PC-3 (cell line): Measurements from ENCODE around the gene TGM3.

ENCODE experiments used
- EZH2 ChIP-seq: fragments of 300-600 bp; sonication (generic); IDR thresholded peaks from one replicate; pipeline ENCODE4 v1.6.1; 2017; ENCODE audit warnings: antibody characterized with exemption, mild to moderate bottlenecking, low read length; ENCODE audit not compliant: unreplicated experiment
- EZH2phosphoT487 ChIP-seq: fragments of 300-600 bp; sonication (generic); IDR thresholded peaks from 2 replicates; pipeline ENCODE4 v1.6.1; 2018; ENCODE audit warnings: mild to moderate bottlenecking, antibody characterized with exemption, low read length, borderline replicate concordance
- TF ChIP-seq, protein P1 (sequence below): fragments of 300-600 bp; sonication (generic); conservative IDR thresholded peaks from 2 replicates; pipeline ENCODE4 v1.5.1; 2017; ENCODE audit warnings: antibody characterized with exemption, low read depth, mild to moderate bottlenecking, low read length

DNA sequence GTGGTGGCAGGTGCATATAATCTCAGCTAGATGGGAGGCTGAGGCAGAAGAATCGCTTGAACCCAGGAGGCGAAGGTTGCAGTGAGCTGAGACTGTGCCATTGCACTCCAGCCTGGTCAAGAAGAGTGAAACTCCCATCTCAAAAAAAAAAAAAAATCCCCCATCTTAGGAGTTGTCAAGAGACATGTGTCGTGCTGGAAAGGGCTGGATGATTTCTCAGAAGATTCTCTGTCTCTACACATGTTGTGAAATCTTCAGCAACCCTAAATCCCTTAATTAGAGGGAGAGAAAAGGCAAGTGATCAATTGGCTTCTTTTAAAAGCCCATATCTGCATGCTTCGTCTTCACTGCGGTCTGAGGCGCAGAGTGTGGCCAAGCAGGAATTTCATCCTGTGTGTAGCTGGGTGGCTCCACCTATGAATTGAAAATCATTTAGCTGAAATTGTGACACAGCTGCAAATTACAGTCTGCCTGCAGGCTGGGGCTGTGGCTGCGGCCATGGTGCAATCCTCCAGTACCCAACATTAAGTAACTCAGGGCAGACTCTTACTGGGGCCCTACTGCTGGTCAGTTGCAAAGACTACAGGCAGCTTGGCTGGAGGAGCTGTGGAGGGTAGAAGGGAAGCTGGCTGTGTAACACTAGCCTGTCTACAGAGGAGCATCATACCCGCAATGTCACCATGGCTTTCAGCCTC lies 3.2 kb upstream of the TGM3 start:
- TF ChIP-seq, protein P1, sequence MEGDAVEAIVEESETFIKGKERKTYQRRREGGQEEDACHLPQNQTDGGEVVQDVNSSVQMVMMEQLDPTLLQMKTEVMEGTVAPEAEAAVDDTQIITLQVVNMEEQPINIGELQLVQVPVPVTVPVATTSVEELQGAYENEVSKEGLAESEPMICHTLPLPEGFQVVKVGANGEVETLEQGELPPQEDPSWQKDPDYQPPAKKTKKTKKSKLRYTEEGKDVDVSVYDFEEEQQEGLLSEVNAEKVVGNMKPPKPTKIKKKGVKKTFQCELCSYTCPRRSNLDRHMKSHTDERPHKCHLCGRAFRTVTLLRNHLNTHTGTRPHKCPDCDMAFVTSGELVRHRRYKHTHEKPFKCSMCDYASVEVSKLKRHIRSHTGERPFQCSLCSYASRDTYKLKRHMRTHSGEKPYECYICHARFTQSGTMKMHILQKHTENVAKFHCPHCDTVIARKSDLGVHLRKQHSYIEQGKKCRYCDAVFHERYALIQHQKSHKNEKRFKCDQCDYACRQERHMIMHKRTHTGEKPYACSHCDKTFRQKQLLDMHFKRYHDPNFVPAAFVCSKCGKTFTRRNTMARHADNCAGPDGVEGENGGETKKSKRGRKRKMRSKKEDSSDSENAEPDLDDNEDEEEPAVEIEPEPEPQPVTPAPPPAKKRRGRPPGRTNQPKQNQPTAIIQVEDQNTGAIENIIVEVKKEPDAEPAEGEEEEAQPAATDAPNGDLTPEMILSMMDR = no peak
- TF ChIP-seq EZH2 (no peak), EZH2phosphoT487 (no peak)
